Breast epithelium (tissue), 3 donors: ENCODE measurements around the gene FN3KRP.

ENCODE experiments used
- CTCF ChIP-seq, 3 donors: fragments of 450-650 bp; IDR thresholded peaks; one replicate each; pipeline ENCODE4 v1.5.1; 2016 to 2017; ENCODE audit warnings: antibody characterized with exemption in 3 of 3, mild to moderate bottlenecking in 3 of 3, moderate library complexity in 3 of 3
- POLR2A ChIP-seq: fragments of 450-650 bp; IDR thresholded peaks from one replicate; pipeline ENCODE4 v1.6.1; 2016; ENCODE audit warnings: antibody characterized with exemption, mild to moderate bottlenecking, moderate library complexity
- POLR2AphosphoS5 ChIP-seq, 3 donors: sonication (generic); formaldehyde crosslinking; IDR thresholded peaks; one replicate each; pipeline ENCODE4 v1.6.1; 2017; ENCODE audit warnings: antibody characterized with exemption in 3 of 3

GRCh38 chr17:82678265-82678891, 38.1 kb upstream of the FN3KRP start:
- TF ChIP-seq CTCF (IDR thresholded peaks at IDR 0.05) (no peak), POLR2A (no peak), POLR2AphosphoS5 (IDR thresholded peaks at IDR 0.05) (no peak)
